Neural cell (in vitro differentiated cells): ENCODE measurements around the gene GPR142. TPM values are rescaled to one million over a fixed set of nuclear protein-coding genes. Genes with fewer than 3 reads are reported as not detected.

Experiments used
- H2AFZ ChIP-seq: fragments of 200-600, 300-800 bp; sonication (generic), shearing (Covaris generic); 2 replicates; pipeline ENCODE4 v1.6.0; 2014; ENCODE audit warnings: low read depth, mild to moderate bottlenecking, antibody characterized with exemption, low read length, moderate library complexity
- H3F3A ChIP-seq: fragments of 200-600 bp; shearing (Covaris generic); 2 replicates; pipeline ENCODE4 v1.6.1; 2016; ENCODE audit warnings: mild to moderate bottlenecking, moderate library complexity, mixed read lengths, antibody characterized with exemption, low read length; ENCODE audit not compliant: insufficient read depth, poor library complexity, severe bottlenecking
- H3K27ac ChIP-seq: fragments of 200-600, 300-800 bp; sonication (generic), shearing (Covaris generic); 2 replicates; pipeline ENCODE4 v1.5.1; 2014; ENCODE audit warnings: mild to moderate bottlenecking, low read length, moderate library complexity
- H3K27me3 ChIP-seq: fragments of 300-800, 200-600 bp; sonication (generic), shearing (Covaris generic); 2 replicates; pipeline ENCODE4 v1.6.0; 2014; ENCODE audit warnings: mild to moderate bottlenecking, low read depth, low read length, moderate library complexity; ENCODE audit not compliant: insufficient read depth
- H3K36me3 ChIP-seq: fragments of 300-800, 200-600 bp; sonication (generic), shearing (Covaris generic); 2 replicates; pipeline ENCODE4 v1.5.1; 2014; ENCODE audit warnings: mild to moderate bottlenecking, antibody characterized with exemption, low read length, moderate library complexity; ENCODE audit not compliant: insufficient read depth
- H3K4me2 ChIP-seq: fragments of 300-800, 200-600 bp; sonication (generic), shearing (Covaris generic); 2 replicates; pipeline ENCODE4 v1.6.0; 2014; ENCODE audit warnings: mild to moderate bottlenecking, low read length
- H3K4me3 ChIP-seq: fragments of 300-800, 200-600 bp; sonication (generic), shearing (Covaris generic); 2 replicates; pipeline ENCODE4 v1.5.1; 2014; ENCODE audit warnings: mild to moderate bottlenecking, low read length, moderate library complexity
- H3K79me2 ChIP-seq: fragments of 200-600 bp; shearing (Covaris generic); replicated peaks from 2 replicates; pipeline ENCODE4 v1.6.0; 2014; ENCODE audit warnings: mild to moderate bottlenecking, low read length, moderate library complexity; ENCODE audit not compliant: insufficient read depth
- H3K9ac ChIP-seq: fragments of 300-800, 200-600 bp; sonication (generic), shearing (Covaris generic); 2 replicates; pipeline ENCODE4 v1.6.1; 2016; ENCODE audit warnings: mild to moderate bottlenecking, low read length, mixed read lengths
- H3K9me2 ChIP-seq: fragments of 200-600 bp; shearing (Covaris generic); 2 replicates; pipeline ENCODE4 v1.6.1; 2016; ENCODE audit warnings: mild to moderate bottlenecking, low read length, mixed read lengths; ENCODE audit not compliant: insufficient read depth
- H3K9me3 ChIP-seq: fragments of 200-600, 300-800 bp; sonication (generic), shearing (Covaris generic); 2 replicates; pipeline ENCODE4 v1.6.1; 2016; ENCODE audit warnings: mild to moderate bottlenecking, mixed run types, low read length, moderate library complexity, mixed read lengths
- H4K20me1 ChIP-seq: fragments of 200-600 bp; shearing (Covaris generic); 2 replicates; pipeline ENCODE4 v1.6.1; 2016; ENCODE audit warnings: mild to moderate bottlenecking, mixed run types; ENCODE audit not compliant: insufficient read depth
- CTCF ChIP-seq: fragments of 450-650 bp; IDR thresholded peaks from 2 replicates; pipeline ENCODE4 v1.5.1; 2014; ENCODE audit warnings: antibody characterized with exemption, mild to moderate bottlenecking, moderate library complexity; ENCODE audit not compliant: poor library complexity, severe bottlenecking
- EP300 ChIP-seq: fragments of 450-650 bp; conservative IDR thresholded peaks from 2 replicates; pipeline ENCODE4 v1.6.1; 2014; ENCODE audit warnings: antibody characterized with exemption, mild to moderate bottlenecking, moderate library complexity; ENCODE audit not compliant: poor library complexity, severe bottlenecking
- EZH2 ChIP-seq: fragments of 200-600, 300-800 bp; shearing (Covaris generic), sonication (generic); IDR thresholded peaks from 2 replicates; pipeline ENCODE4 v1.6.1; 2014; ENCODE audit warnings: antibody characterized with exemption, low read length, borderline replicate concordance, mild to moderate bottlenecking; ENCODE audit not compliant: insufficient read depth, poor library complexity, severe bottlenecking
- MXI1 ChIP-seq: fragments of 450-650 bp; conservative IDR thresholded peaks from 2 replicates; pipeline ENCODE4 v1.6.1; 2014; ENCODE audit warnings: antibody characterized with exemption, mild to moderate bottlenecking; ENCODE audit not compliant: poor library complexity, severe bottlenecking
- POLR2AphosphoS5 ChIP-seq: IDR thresholded peaks from 2 replicates; pipeline ENCODE4 v1.6.1; 2012
- RAD21 ChIP-seq: fragments of 450-650 bp; conservative IDR thresholded peaks from 2 replicates; pipeline ENCODE4 v1.6.1; 2014; ENCODE audit warnings: antibody characterized with exemption, mild to moderate bottlenecking, moderate library complexity
- SMC3 ChIP-seq: fragments of 450-650 bp; conservative IDR thresholded peaks from 2 replicates; pipeline ENCODE4 v1.6.1; 2014; ENCODE audit warnings: antibody characterized with exemption, mild to moderate bottlenecking, moderate library complexity; ENCODE audit not compliant: poor library complexity
- TAF1 ChIP-seq: IDR thresholded peaks from 2 replicates; pipeline ENCODE4 v1.6.1; 2012; ENCODE audit warnings: low read depth
- polyA plus RNA-seq: library from polyadenylated mRNA; depleted of rRNA; stranded (reverse); fragments of >200 nt; gene quantifications from 2 replicates; pipeline ENCODE4 v1.2.3, GENCODE V29; 2014
- TF ChIP-seq, protein P1 (sequence below): IDR thresholded peaks from 2 replicates; pipeline ENCODE4 v1.6.1; 2012; ENCODE audit warnings: borderline replicate concordance

Gene GPR142
- polyA plus RNA-seq, 1 donor from 2014 or later: not detected

GRCh38 chr17:74361230-74362068 lies 5.9 kb upstream of the GPR142 start, which contains the start of gene BTBD17:
TSS of gene BTBD17 (minus strand) at chr17:74361868. CDS start at chr17:74361819, 49 bp downstream.
- peak within 1 kb of the TSS; percentile 20 for H3K27ac ChIP-seq
- no peak within 1 kb of the TSS for H3K4me2 ChIP-seq
- H3K9ac ChIP-seq: peak within 1 kb of the TSS; percentile 51
- no peaks in the 10 kb centered on the region for H3K79me2 ChIP-seq
- no peaks in the 10 kb centered on the region for H3K9me2 ChIP-seq
- no peaks in the 10 kb centered on the region for H3K9me3 ChIP-seq
- no peaks in the 10 kb centered on the region for H4K20me1 ChIP-seq
- no peaks in the 10 kb centered on the region for H3F3A ChIP-seq
- H2AFZ ChIP-seq: peak within 1 kb of the TSS; percentile 32
- peak within 1 kb of the TSS; percentile 52 for H3K4me3 ChIP-seq
- H3K36me3 ChIP-seq: no peaks in the 10 kb centered on the region
- H3K27me3 ChIP-seq: no peaks in the 10 kb centered on the region
- TF ChIP-seq, protein P1, sequence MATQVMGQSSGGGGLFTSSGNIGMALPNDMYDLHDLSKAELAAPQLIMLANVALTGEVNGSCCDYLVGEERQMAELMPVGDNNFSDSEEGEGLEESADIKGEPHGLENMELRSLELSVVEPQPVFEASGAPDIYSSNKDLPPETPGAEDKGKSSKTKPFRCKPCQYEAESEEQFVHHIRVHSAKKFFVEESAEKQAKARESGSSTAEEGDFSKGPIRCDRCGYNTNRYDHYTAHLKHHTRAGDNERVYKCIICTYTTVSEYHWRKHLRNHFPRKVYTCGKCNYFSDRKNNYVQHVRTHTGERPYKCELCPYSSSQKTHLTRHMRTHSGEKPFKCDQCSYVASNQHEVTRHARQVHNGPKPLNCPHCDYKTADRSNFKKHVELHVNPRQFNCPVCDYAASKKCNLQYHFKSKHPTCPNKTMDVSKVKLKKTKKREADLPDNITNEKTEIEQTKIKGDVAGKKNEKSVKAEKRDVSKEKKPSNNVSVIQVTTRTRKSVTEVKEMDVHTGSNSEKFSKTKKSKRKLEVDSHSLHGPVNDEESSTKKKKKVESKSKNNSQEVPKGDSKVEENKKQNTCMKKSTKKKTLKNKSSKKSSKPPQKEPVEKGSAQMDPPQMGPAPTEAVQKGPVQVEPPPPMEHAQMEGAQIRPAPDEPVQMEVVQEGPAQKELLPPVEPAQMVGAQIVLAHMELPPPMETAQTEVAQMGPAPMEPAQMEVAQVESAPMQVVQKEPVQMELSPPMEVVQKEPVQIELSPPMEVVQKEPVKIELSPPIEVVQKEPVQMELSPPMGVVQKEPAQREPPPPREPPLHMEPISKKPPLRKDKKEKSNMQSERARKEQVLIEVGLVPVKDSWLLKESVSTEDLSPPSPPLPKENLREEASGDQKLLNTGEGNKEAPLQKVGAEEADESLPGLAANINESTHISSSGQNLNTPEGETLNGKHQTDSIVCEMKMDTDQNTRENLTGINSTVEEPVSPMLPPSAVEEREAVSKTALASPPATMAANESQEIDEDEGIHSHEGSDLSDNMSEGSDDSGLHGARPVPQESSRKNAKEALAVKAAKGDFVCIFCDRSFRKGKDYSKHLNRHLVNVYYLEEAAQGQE: peak; percentile 22
- TF ChIP-seq EP300 (no peak), CTCF (peak; percentile 72), EZH2 (no peak), SMC3 (peak; percentile 59), MXI1 (peak; percentile 48), RAD21 (peak; percentile 56)

GRCh38 chr17:74362069-74362405 lies 5.3 kb upstream of the GPR142 start:
- H3K4me3 ChIP-seq: peak overlapping the region; percentile 52
- H3F3A ChIP-seq: no peaks in the 10 kb centered on the region
- TF ChIP-seq POLR2AphosphoS5 (no peak), RAD21 (no peak), EZH2 (no peak), TAF1 (no peak)
- TF ChIP-seq, protein P1: peak; percentile 5
- peak overlapping the region; percentile 32 for H2AFZ ChIP-seq
- H3K36me3 ChIP-seq: no peaks in the 10 kb centered on the region
- H3K27me3 ChIP-seq: no peaks in the 10 kb centered on the region
- H3K9me3 ChIP-seq: no peaks in the 10 kb centered on the region
- H3K4me2 ChIP-seq: no peak overlapping the region
- H3K9me2 ChIP-seq: no peaks in the 10 kb centered on the region
- H3K27ac ChIP-seq: no peak overlapping the region
- no peaks in the 10 kb centered on the region for H3K79me2 ChIP-seq
- no peaks in the 10 kb centered on the region for H4K20me1 ChIP-seq
- peak overlapping the region; percentile 51 for H3K9ac ChIP-seq
